Esophagus mucosa (tissue), 1 donor: ENCODE data around the gene IPP. TPM values are rescaled to one million over a fixed set of nuclear protein-coding genes. Genes with fewer than 3 reads are reported as not detected.
"Not testable (repeated sequence)": the region's sequence is repeated elsewhere in the genome, so short reads cannot be mapped to it uniquely, and the experiment has no call there.

Source experiments
- ATAC-seq: fragments of 200-7000 bp; cut with Tn5 transposase; one replicate; pipeline ENCODE4 v1.9.1; 2020
- total RNA-seq: library from RNA; stranded (reverse); gene quantifications from one replicate; pipeline ENCODE4 v1.2.4, GENCODE V29; 2023
- donor health status: DM: yes; HTN: yes; CAD: no.

The IPP gene
- total RNA-seq, 1 donor from 2014 or later, result 10.4 TPM

GRCh38 chr1:45739137-45739536 is 11.3 kb downstream of the IPP start:
- ATAC-seq, result no peak

- ATAC-seq, result peak; percentile 27
These were observed 19.6 kb downstream of the IPP start for GRCh38 chr1:45730780-45731319.

GRCh38 chr1:45730075-45730779 is 20.2 kb downstream of the IPP start:
- ATAC-seq, result peak; percentile 99

- not testable (repeated sequence) for ATAC-seq
These were observed 24.4 kb downstream of the IPP start for GRCh38 chr1:45726007-45726406.

- ATAC-seq, result no peak
These were observed 27.1 kb downstream of the IPP start for GRCh38 chr1:45723248-45723930.

- ATAC-seq, result no peak
These were observed 27.6 kb downstream of the IPP start for GRCh38 chr1:45722809-45723208.

GRCh38 chr1:45721207-45721606 is 29.2 kb downstream of the IPP start:
- peak; percentile 68 for ATAC-seq

- ATAC-seq, result no peak
These were observed 32.2 kb downstream of the IPP start for GRCh38 chr1:45718289-45718688.

GRCh38 chr1:45717386-45717785 is 33.1 kb downstream of the IPP start:
- not testable (repeated sequence) for ATAC-seq

- ATAC-seq, result no peak
These were observed 33.8 kb downstream of the IPP start for GRCh38 chr1:45716700-45717099.

- ATAC-seq, result no peak
These were observed 36.7 kb downstream of the IPP start for GRCh38 chr1:45713711-45714110.

GRCh38 chr1:45704637-45705036 is 45.8 kb downstream of the IPP start:
- no peak for ATAC-seq

- no peak for ATAC-seq
These were observed 55.6 kb downstream of the IPP start for GRCh38 chr1:45694823-45695222.

- not testable (repeated sequence) for ATAC-seq
These were observed 56.6 kb downstream of the IPP start for GRCh38 chr1:45693811-45694210.

- peak; percentile 53 for ATAC-seq
These were observed 62.4 kb downstream of the IPP start, which contains the start of gene TMEM69 for GRCh38 chr1:45687754-45688740. Gene TMEM69, plus strand, starts transcription at chr1:45688181. Its CDS starts 2,888 bp downstream, at chr1:45691069.

GRCh38 chr1:45687014-45687753 is 63.3 kb downstream of the IPP start:
- ATAC-seq, result peak; percentile 96

- ATAC-seq, result peak; percentile 92
These were observed 64.0 kb downstream of the IPP start, which contains the start of gene GPBP1L1 for GRCh38 chr1:45686288-45687013. Gene GPBP1L1, minus strand, starts transcription at chr1:45686533. Its CDS starts 27,446 bp downstream, at chr1:45659087.

- ATAC-seq, result peak; percentile 0
These were observed 64.5 kb downstream of the IPP start for GRCh38 chr1:45686015-45686287.

- no peak for ATAC-seq
These were observed 65.0 kb downstream of the IPP start for GRCh38 chr1:45685308-45686014.

- ATAC-seq, result no peak
These were observed 66.1 kb downstream of the IPP start for GRCh38 chr1:45684402-45684801.

GRCh38 chr1:45682942-45683341 is 67.5 kb downstream of the IPP start:
- ATAC-seq, result no peak
